HG03045 (cell line): ENCODE measurements around the gene LRR1.
"Not testable (repeated sequence)": the region's sequence is repeated elsewhere in the genome, so short reads cannot be mapped to it uniquely, and the experiment has no call there.

Experiments
- ATAC-seq: cut with Tn5 transposase; IDR thresholded peaks from one replicate; pipeline ENCODE4 v1.9.1; 2021; ENCODE audit warnings: mild to moderate bottlenecking, moderate library complexity; ENCODE audit not compliant: unreplicated experiment

The LRR1 gene

DNA sequence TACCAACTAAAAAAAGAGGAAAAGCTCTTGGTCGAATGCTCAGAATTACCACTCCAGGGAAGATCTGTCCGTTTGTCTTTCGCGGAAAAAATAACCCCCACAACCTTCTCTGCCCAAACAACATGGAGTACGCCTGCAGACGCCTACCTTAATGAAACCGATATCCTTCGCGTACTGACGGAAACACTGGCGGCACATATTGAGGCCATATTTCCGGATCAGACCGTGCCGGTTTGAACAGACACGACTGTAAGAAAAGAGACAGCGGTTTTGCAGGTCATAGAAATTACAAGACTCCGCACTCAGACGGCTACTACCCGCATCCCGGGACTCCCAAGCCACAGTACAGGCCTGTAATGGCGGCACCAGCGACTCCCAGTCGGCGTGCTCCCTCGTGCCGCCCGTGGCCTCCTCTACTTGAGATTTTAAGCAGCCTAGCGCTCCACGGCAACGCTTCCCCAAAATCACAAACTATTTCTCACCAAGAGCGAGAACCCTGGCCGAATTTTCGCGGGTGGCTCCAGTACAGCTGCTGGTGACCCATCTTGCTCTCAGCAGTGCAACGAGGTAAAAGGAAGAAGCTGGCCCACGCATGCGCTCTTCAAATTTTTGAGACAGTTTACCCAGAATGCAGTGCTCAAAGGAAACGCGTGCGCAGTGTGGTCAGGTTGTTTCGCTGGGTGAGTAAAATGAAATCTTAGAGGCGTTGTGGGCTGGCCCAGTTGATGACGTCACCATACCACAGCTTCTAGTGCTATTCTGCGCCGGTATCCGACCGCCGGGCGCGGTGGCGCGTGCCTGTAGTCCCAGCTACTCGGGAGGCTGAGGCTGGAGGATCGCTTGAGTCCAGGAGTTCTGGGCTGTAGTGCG lies 12.7 kb upstream of the LRR1 start, which contains the start of gene RPS29:
TSS of gene RPS29 (minus strand) at position 578 of the 870 bp plus-strand sequence. CDS start at position 544, 34 bp downstream.
- ATAC-seq: peak; percentile 89

DNA sequence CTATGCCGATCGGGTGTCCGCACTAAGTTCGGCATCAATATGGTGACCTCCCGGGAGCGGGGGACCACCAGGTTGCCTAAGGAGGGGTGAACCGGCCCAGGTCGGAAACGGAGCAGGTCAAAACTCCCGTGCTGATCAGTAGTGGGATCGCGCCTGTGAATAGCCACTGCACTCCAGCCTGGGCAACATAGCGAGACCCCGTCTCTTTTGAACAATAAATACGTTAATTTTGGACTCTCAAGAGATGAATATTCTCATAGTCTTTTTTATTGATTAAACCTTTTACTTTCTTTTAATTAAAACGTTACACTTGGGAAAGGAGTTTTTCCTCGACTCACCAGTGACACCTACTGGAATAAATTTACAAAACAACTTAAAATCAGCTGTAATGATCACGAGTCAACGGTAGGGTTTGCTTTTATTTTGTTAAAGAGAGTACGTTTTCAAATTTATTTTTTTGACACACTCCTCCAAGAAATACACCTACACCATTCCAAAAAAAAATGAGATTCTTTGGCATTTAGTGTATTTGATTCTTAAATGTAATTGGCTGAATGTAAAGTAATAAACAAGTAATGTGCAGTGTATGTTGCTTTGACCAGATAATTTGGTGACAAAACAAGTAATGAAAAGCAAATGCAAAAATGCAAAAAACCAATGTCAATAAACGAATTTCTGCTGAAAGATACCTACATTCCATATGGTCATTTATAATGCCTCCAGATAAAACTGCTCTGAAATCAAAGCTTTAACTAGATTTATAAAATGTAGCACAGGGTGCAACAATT lies 11.9 kb upstream of the LRR1 start:
- peak; percentile 29 for ATAC-seq

DNA sequence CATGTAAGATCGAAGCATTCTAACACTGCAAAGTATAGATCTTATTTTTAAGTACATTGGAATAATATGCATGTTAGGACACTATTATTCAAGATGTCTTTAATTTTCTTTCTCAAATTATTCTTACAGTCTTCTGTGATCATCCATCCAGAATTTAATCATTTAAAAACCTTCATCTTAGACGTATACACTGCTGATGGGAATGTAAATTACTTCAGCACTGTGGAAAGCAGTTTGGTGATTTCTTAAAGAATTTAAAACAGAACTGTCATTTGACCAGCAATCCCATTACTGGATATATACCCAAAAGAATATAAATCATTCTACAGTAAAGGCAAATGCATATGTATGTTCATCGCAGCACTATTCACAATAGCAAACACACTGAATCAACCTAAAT lies 9.4 kb upstream of the LRR1 start:
- ATAC-seq: no peak

DNA sequence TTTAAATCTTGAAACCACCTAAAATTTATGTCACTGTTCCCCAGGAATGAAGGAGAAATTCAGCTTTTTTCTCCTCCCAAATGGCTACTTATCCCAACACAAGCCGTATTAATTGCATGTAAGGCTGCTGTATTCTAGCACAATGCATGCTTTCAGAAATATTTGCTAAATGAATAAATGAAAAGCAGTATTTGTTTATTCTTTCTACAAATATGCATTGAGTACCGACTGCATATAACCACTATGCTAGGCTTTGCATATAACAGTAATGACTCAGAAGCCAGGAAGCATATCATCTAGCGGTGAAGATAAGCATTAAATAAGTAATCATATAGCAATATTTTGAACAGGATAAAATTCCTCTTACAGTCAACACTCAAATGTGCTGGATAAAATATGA lies 5.7 kb upstream of the LRR1 start:
- no peak for ATAC-seq

DNA sequence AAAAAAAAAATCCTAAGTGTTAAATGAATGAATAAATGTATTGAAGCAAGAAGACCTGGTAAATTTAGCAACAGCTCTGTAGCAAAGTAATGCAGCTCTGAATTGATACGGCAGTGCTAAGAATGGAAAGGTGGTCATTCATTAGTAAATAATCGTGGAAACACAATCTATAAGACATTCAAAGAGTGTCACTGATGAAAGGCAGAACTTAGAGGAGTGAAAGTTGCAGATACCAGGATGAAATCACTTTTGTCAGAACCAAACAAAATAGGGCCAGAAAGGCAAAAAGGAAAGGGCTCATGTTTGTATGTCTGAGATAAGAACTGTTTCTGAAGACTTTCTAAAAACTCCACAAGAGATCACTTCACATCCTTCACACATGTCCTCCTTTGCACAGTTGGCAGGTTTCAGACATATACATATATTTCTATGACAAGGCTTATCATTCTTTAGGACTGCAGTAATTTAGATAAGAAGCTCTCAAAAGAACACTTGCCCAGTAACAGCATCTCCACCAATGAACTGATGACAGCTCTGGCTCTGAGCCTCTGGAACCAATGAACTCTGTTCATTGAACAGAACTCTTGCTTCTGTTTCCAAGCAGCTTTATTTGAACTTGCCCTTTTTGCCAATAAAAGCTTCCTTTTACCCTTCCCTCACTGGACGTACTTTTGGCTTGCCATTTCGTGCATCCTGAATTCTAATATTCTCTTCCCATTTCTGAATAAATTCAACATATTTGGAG lies 4.2 kb upstream of the LRR1 start:
- no peak for ATAC-seq

DNA sequence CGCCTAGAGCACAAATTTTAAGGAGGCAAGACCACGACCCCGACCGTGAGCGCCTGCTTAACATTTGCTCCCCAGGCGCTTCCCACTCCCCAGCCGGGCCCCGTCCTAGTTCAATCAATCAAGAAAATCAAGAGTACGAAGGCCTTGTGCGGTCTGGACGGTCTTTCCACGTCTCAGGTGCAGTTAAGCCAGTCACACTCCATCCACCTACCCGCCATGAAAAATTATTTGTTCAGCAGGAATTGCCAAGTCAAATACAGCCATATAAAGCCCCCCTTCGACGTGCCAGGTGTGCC lies 603 bp upstream of the LRR1 start:
- no peak for ATAC-seq

DNA sequence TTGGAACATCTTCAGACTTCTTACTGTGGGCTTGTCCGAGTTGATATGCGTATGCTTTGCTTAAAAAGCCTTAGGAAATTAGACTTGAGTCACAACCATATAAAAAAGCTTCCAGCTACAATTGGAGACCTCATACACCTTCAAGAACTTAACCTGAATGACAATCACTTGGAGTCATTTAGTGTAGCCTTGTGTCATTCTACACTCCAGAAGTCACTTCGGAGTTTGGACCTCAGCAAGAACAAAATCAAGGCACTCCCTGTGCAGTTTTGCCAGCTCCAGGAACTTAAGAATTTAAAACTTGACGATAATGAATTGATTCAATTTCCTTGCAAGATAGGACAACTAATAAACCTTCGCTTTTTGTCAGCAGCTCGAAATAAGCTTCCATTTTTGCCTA lies 8.8 kb downstream of the LRR1 start:
- no peak for ATAC-seq

DNA sequence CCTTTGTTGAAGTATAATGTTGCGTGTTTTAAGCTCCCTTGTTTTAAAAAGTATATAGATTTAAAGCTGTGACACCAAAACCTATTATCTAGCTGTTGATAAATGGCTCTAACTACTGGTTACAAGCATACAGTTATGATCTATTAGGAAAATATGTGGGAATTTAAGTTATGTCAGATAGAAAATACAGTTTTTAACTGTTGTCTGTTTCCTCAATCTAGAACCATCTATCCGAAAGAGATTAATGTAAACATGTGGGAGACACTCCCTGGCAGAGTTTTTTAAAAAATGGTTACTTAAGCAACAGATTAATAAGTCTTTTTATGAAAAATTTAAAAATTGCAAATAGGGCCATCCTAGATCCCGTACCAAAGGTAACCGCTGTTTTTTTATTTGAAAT lies 13.5 kb downstream of the LRR1 start:
- ATAC-seq: no peak

DNA sequence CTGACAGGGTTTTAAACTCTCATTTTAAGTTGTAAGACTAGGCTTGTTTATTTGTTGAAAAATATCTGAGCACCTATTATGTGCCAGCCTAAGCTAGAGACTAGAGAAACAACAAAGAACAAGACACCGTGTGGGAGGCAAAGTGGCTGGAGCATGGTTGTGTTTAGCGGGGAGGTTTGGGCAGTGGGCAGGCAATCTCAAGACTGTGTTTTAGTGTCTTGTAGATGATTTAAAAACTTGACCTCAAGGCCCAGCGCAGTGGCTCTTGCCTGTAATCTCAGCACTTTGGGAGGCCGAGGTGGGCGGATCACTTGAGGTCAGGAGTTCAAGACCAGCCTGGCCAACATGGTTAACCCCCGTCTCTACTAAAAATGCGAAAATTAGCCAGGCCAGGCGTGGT lies 13.9 kb downstream of the LRR1 start:
- no peak for ATAC-seq

DNA sequence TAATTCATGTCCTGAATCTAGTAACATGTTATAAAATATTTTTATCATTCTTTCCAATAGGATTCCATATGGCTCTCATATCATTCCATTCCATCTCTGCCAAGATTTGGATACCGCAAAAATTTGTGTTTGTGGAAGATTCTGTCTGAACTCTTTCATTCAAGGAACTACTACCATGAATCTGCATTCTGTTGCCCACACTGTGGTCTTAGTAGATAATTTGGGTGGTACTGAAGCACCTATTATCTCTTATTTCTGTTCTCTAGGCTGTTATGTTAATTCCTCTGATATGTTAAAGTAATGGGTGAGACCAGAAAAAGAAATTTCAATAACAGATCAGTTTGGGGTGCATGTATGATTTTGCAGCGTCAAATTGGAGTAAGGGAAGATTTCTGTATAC lies 15.5 kb downstream of the LRR1 start:
- ATAC-seq: no peak

DNA sequence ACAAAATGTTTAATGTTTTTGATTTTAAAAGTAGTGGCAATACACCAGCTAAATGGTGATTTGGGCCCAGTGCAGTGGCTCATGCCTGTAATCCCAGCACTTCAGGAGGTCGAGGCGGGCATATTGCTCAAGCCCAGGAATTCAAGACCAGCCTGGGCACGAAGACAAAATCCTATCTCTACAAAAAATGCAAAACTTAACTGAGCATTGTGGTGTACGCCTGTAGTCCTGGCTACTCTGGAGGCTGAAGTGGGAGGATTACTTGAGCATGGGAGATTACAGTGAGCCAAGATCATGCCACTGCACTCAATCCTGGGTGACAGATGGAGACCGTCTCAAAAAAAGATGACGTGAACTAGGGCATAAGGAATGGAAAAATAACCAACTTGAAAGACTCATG lies 17.0 kb downstream of the LRR1 start:
- no peak for ATAC-seq

DNA sequence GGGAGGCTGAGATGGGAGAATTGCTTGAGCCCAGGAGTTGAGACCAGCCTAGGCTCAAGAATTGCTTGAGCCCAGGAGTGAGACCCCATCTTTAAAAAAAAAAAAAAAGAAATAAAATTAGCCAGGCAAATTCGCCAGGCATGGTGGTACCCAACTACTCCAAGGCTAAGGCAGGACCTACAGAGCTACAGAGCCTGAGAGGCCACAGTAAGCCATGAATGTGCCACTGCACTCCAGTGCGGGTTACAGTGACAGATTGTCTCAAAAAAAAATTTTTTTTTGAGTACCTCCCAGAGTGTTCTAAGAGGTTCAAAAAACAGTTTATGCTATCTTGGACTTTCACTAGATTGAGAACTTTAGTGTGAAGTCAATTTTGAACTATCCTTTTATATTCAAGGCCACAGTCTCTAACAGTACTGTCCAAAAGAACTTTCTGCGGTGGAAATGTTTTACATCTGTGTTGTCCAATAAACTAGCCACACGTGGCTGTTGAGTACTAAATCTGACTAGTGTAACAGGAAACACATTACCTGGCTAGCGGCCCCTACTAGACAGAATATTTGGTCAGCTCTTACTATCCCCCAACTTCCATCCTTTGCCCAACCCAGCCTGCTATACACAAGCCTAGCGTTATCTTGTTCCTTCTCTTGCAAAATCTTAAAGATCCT lies 19.2 kb downstream of the LRR1 start:
- no peak for ATAC-seq

DNA sequence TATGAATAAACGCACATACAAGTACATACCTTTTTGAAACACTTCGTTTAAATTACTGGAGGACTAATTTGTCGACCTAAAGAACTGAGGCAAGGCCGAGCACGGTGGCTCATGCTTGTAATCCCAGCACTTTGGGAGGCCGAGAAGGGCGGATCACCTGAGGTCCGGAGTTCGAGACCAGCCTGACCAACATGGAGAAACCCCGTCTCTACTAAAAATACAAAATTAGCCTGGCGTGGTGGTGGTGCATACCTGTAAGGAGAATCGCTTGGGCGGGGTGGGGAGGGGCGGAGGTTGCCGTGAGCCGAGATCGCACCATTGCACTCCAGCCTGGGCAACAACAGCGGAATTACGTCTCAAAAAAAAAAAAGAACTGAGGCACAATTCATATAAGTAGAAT lies 20.5 kb downstream of the LRR1 start:
- not testable (repeated sequence) for ATAC-seq

DNA sequence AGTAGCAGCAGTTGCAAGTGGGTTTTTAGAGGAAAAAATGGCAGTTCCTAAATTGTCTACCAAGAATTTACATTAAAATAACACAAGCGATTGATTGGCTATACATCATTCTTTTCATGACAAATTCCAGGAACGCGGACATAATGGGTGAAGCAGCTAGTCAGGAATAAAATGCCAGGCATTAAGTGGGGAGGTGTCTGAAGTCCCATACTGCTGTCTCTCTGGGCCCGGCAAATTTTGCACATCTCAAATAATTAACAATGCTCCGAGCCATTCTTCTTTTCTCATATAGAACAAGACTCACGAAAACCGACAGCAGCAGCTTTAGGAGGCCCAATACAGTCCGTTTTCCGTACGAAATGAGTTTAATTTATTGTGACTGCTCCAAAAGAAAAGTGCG lies 21.0 kb downstream of the LRR1 start:
- no peak for ATAC-seq

DNA sequence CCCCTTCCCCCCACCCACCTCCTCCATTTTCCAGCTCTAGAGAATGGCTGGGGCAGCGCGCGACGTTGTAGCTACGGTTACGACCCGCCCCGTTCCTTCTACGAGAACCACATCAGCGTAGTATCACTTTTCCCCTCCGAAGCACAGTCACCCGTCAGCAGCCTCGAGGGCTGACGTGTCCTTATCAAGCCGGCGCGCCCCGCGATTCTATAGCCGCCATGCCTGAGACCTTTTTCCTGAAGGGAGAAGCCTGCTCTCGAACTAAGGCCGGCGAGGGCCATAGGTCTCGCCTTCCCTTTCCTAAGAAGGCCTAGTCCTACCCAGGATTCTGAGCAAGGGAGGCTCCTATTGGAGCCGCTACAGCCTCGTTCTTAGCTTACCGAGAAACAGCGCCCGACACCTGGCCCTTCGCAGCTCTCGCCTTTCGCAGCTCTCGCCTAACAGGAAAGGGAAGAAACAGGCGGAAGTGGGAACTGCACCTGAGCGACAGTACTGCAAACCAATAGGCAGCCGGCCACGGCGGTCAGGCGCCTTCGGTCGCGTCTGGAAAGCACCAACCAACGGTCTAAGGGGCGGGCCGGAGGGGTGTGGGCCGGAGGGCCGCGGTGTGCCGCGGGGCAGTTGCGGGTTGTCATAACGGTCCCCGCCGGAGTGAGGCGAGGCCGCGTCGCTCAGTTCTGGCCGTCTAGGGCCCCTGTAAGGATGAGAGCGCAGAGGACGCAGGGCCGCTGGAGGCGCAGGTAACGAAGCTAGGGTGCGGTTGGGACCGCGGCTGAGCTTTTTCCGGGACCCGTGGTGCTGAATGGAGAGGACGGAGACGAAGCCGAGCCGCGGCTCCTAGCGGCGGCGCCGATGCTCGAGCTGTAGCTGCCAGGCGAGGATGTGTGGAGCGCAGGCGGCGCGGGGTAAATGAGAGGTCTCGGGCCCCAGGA lies 21.7 kb downstream of the LRR1 start, which contains the start of the genes MGAT2 and RPL36AL:
TSS of gene MGAT2 (plus strand) at position 618 of the 932 bp plus-strand sequence. CDS start 470 bp downstream, outside the sequence.
TSS of gene RPL36AL (minus strand) at position 445 of the 932 bp plus-strand sequence. CDS start 1,522 bp downstream, outside the sequence.
- peak; percentile 93 for ATAC-seq

DNA sequence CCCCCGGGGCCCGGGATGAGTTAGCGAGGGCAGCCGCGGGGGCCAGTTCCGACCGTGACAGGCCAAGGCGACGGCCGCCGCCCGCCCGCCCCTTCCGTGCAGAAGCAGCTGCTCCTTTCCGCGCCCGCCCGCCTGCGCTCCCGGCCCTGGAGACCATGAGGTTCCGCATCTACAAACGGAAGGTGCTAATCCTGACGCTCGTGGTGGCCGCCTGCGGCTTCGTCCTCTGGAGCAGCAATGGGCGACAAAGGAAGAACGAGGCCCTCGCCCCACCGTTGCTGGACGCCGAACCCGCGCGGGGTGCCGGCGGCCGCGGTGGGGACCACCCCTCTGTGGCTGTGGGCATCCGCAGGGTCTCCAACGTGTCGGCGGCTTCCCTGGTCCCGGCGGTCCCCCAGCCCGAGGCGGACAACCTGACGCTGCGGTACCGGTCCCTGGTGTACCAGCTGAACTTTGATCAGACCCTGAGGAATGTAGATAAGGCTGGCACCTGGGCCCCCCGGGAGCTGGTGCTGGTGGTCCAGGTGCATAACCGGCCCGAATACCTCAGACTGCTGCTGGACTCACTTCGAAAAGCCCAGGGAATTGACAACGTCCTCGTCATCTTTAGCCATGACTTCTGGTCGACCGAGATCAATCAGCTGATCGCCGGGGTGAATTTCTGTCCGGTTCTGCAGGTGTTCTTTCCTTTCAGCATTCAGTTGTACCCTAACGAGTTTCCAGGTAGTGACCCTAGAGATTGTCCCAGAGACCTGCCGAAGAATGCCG lies 22.6 kb downstream of the LRR1 start:
- ATAC-seq: peak; percentile 35

DNA sequence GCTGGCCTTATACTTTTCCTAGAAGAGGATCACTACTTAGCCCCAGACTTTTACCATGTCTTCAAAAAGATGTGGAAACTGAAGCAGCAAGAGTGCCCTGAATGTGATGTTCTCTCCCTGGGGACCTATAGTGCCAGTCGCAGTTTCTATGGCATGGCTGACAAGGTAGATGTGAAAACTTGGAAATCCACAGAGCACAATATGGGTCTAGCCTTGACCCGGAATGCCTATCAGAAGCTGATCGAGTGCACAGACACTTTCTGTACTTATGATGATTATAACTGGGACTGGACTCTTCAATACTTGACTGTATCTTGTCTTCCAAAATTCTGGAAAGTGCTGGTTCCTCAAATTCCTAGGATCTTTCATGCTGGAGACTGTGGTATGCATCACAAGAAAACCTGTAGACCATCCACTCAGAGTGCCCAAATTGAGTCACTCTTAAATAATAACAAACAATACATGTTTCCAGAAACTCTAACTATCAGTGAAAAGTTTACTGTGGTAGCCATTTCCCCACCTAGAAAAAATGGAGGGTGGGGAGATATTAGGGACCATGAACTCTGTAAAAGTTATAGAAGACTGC lies 23.4 kb downstream of the LRR1 start:
- no peak for ATAC-seq

DNA sequence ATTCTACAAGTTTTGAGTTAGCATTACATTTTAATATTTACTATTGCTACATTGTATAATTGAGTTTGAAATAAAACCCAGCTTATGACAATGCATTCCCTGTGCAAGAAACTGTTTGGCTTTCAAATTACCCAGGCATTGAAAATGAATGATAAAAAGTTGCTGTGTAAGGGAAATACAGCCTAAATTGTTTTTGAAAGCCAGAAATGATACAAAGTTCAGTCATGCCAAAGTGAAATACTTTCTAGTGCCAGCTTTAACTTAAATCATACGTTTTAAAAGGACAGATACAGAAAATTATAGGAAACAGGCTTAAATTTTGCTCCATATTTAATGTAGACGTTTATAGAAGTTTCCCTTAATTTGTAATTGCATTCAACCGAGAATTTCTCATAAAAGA lies 24.6 kb downstream of the LRR1 start:
- ATAC-seq: no peak
